Endothelial cell (in vitro differentiated cells): Measurements from ENCODE around the gene ELOVL2. TPM values are rescaled to one million over a fixed set of nuclear protein-coding genes. Genes with fewer than 3 reads are reported as not detected.

Experiments used
- DNase-seq: peaks from one replicate; pipeline ENCODE4 v3.0.0; 2021; ENCODE audit warnings: low spot score
- H3K27ac Mint-ChIP-seq: one replicate; pipeline ENCODE4 v1.8.0; 2021; ENCODE audit warnings: mixed read lengths, inconsistent platforms; ENCODE audit not compliant: unreplicated experiment
- H3K27me3 Mint-ChIP-seq: one replicate; pipeline ENCODE4 v1.8.0; 2021; ENCODE audit warnings: mild to moderate bottlenecking, moderate library complexity, mixed read lengths, inconsistent platforms; ENCODE audit not compliant: unreplicated experiment
- H3K36me3 Mint-ChIP-seq: one replicate; pipeline ENCODE4 v1.8.0; 2021; ENCODE audit warnings: mild to moderate bottlenecking, low read depth, mixed read lengths, inconsistent platforms; ENCODE audit not compliant: unreplicated experiment
- H3K4me1 Mint-ChIP-seq: one replicate; pipeline ENCODE4 v1.8.0; 2021; ENCODE audit warnings: mild to moderate bottlenecking, mixed read lengths, inconsistent platforms; ENCODE audit not compliant: unreplicated experiment
- H3K4me3 Mint-ChIP-seq: one replicate; pipeline ENCODE4 v1.8.0; 2021; ENCODE audit warnings: mild to moderate bottlenecking, mixed read lengths, inconsistent platforms; ENCODE audit not compliant: unreplicated experiment
- H3K9me3 Mint-ChIP-seq: one replicate; pipeline ENCODE4 v1.8.0; 2021; ENCODE audit warnings: mixed read lengths, inconsistent platforms; ENCODE audit not compliant: unreplicated experiment
- CTCF ChIP-seq: fragments of 200-600 bp; sonication (generic); IDR thresholded peaks from one replicate; pipeline ENCODE4 v1.5.0; 2021; ENCODE audit warnings: antibody characterized with exemption; ENCODE audit not compliant: unreplicated experiment
- total RNA-seq: library from RNA; stranded (reverse); fragmentation: NEBNext Ultra II Directional; extraction: Animal tissue kit (Norgen Biotek cat#: 25700); gene quantifications from one replicate; pipeline ENCODE4 v1.2.1, GENCODE V29; 2021; ENCODE audit not compliant: unreplicated experiment

ELOVL2 gene
- total RNA-seq, 1 donor from 2014 or later: 0.31 TPM

DNA sequence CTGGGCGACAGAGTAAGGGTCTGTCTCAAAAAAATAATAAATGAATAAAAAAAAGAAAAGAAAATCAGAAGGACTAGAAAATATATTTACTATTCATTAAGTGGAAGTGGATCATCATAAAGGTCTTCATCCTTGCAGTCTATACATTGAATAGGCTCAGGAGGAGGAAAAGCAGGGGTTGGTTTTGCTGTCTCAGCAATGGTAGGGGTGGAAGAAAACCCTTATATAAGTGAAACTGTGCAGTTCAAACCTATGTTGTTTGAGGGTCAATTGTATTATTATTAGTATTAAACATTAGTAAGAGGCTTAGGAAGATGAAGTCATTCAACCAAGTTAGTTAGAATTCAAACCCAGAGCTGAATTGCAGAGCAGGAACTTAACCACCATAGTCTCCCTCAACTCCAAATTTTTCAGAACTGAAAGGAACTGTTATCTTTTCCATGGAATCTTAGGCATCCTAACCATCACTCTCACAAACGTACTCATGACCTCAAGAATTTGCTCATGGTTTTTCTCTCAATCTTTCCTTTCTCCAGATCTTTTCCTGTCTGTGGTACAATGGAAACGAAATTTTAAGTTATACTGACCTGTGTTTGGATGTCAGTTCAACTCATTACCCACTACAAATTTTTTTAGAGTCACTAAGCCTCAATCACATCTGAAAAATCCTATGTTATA lies 41.8 kb upstream of the ELOVL2 start:
- no peaks in the 10 kb centered on the region for H3K9me3 Mint-ChIP-seq
- no peak overlapping the region for H3K4me3 Mint-ChIP-seq
- no peak for TF ChIP-seq CTCF
- H3K4me1 Mint-ChIP-seq: no peaks in the 10 kb centered on the region
- H3K27me3 Mint-ChIP-seq: no peaks in the 10 kb centered on the region
- no peak overlapping the region for H3K27ac Mint-ChIP-seq
- no peaks in the 10 kb centered on the region for H3K36me3 Mint-ChIP-seq
- DNase-seq: no peak

DNA sequence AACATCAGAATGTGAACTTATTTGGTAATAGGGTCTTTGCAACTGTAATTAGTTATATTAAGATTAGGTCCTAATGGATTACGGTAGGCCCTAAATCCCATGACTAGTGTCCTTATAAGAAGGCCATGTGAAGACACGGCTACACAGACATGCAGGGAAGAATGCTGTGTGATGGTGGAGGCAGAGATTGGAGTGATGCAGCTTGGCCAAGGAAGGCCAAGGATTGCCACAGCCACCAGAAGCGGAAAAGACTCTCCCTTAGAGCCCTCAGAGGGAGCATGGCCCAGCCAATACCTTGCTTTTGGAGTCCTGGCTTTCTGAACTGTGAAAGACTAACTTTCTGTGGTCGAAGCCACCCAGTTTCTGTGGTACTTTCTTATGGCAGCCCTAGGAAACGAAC lies 39.9 kb upstream of the ELOVL2 start:
- H3K27me3 Mint-ChIP-seq: no peaks in the 10 kb centered on the region
- H3K4me3 Mint-ChIP-seq: no peak overlapping the region
- no peak for TF ChIP-seq CTCF
- H3K36me3 Mint-ChIP-seq: no peaks in the 10 kb centered on the region
- DNase-seq: no peak
- no peaks in the 10 kb centered on the region for H3K9me3 Mint-ChIP-seq
- H3K27ac Mint-ChIP-seq: no peak overlapping the region
- H3K4me1 Mint-ChIP-seq: no peaks in the 10 kb centered on the region

DNA sequence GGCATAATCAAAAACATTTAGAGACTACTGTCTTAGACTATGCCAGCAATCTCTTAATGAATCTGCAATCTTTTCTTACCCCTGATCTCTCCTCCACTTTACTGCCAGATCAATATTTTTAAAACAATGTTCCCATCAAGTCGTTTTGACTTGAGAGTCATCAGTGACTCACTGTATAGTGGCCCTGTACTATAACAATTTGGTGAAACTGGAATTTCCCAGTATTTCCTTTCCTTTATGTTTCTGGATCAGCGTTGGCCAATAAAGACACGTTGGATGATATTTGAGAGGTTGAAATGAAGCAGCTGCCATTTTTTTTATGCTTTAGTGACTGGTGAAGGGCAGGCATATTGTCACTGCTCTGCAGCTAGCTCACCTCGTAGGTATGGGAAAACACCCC lies 39.4 kb upstream of the ELOVL2 start:
- no peak overlapping the region for H3K27ac Mint-ChIP-seq
- no peaks in the 10 kb centered on the region for H3K27me3 Mint-ChIP-seq
- H3K4me1 Mint-ChIP-seq: no peaks in the 10 kb centered on the region
- no peak for TF ChIP-seq CTCF
- H3K36me3 Mint-ChIP-seq: no peaks in the 10 kb centered on the region
- no peaks in the 10 kb centered on the region for H3K9me3 Mint-ChIP-seq
- DNase-seq: no peak
- H3K4me3 Mint-ChIP-seq: no peak overlapping the region

- H3K4me3 Mint-ChIP-seq: no peak overlapping the region
- H3K4me1 Mint-ChIP-seq: no peaks in the 10 kb centered on the region
- H3K27ac Mint-ChIP-seq: no peak overlapping the region
- H3K27me3 Mint-ChIP-seq: no peaks in the 10 kb centered on the region
- TF ChIP-seq CTCF: no peak
- DNase-seq: no peak
- H3K36me3 Mint-ChIP-seq: no peaks in the 10 kb centered on the region
- H3K9me3 Mint-ChIP-seq: no peaks in the 10 kb centered on the region
Observed at GRCh38 chr6:11080296-11080695, 36.2 kb upstream of the ELOVL2 start.

DNA sequence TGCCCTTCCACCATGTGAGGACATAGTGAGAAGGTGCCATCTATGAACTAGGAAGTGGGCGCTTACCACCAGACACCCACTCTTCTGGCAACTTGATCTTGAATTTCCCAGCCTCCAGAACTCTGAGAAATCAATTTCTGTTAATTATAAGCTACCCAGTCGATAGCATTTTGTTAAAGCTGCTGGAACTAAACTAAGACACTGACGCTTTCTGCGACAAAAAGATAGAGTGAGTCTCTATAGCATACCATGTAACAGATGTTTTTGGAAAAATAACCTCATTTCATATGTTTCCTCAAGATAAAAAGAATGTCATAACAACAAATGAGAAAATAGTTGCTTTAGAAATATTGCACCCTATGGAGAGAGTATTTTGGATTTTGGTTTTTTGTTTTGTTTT lies 34.2 kb upstream of the ELOVL2 start:
- H3K36me3 Mint-ChIP-seq: no peaks in the 10 kb centered on the region
- no peaks in the 10 kb centered on the region for H3K9me3 Mint-ChIP-seq
- no peaks in the 10 kb centered on the region for H3K27me3 Mint-ChIP-seq
- H3K4me3 Mint-ChIP-seq: no peak overlapping the region
- no peaks in the 10 kb centered on the region for H3K4me1 Mint-ChIP-seq
- TF ChIP-seq CTCF: no peak
- no peak overlapping the region for H3K27ac Mint-ChIP-seq
- DNase-seq: no peak
